Endothelial cell of umbilical vein (primary cell): ENCODE results near the gene TUBB4A. TPM values are rescaled to one million over a fixed set of nuclear protein-coding genes. Genes with fewer than 3 reads are reported as not detected.

Source experiments
- BruUV-seq: library from RNA; stranded (reverse); fragments of 400-500 nt; replicated peaks from 2 replicates; lab custom pipeline; 2021; lab: Mats Ljungman, UMichigan
- CTCF ChIA-PET: fragments of 300-600, 350-600 bp; sonication (Branson Sonifier 250); formaldehyde crosslinking; loops from one replicate; lab custom pipeline; 2021; ENCODE audit warnings: antibody characterized with exemption, inconsistent platforms; lab: Charles Lee
- POLR2A ChIA-PET: fragments of 300-600, 350-600 bp; sonication (Branson Sonifier 250); formaldehyde crosslinking; loops from one replicate; lab custom pipeline; 2021; ENCODE audit warnings: antibody characterized with exemption, inconsistent platforms; lab: Charles Lee
- DNase-seq: peaks from one replicate; pipeline ENCODE4 v3.0.0-alpha.2; 2011; ENCODE audit warnings: low read depth, low spot score
- FAIRE-seq: peaks from 2 replicates; lab custom pipeline; 2011; peaks lifted over from hg19 to GRCh38; lab: Jason Lieb, UNC
- H2AFZ ChIP-seq: 2 replicates; pipeline ENCODE4 v1.6.0; 2012; ENCODE audit warnings: low read depth, low read length, control low read depth, inconsistent platforms
- H3K27ac ChIP-seq: 2 replicates; pipeline ENCODE4 v1.5.1; 2011; ENCODE audit warnings: low read depth, mild to moderate bottlenecking, control low read depth, low read length, moderate library complexity; ENCODE audit not compliant: insufficient read depth
- H3K27me3 ChIP-seq, 2 experiments: 2 replicates each; pipeline versions ENCODE4 v1.6.0 to v1.6.1; 2011; ENCODE audit warnings: low read length in 2 of 2, mixed read lengths in 1 of 2; ENCODE audit not compliant: control insufficient read depth in 2 of 2, insufficient read depth in 2 of 2
- H3K36me3 ChIP-seq, 2 experiments: 2 replicates in 1 of 2; 3 replicates in 1 of 2; pipeline ENCODE4 v1.5.1; 2011; ENCODE audit warnings: low read length in 2 of 2, mild to moderate bottlenecking in 1 of 2, moderate library complexity in 1 of 2; ENCODE audit not compliant: control insufficient read depth in 2 of 2, insufficient read depth in 2 of 2; ENCODE audit errors: extremely low read depth in 1 of 2
- H3K4me1 ChIP-seq: 3 replicates; pipeline ENCODE4 v1.5.1; 2011; ENCODE audit warnings: mild to moderate bottlenecking, low read length; ENCODE audit not compliant: control insufficient read depth, insufficient read depth; ENCODE audit errors: extremely low read depth
- H3K4me2 ChIP-seq: 2 replicates; pipeline ENCODE4 v1.6.1; 2011; ENCODE audit warnings: low read length, control low read depth, mixed read lengths; ENCODE audit not compliant: insufficient read depth
- H3K4me3 ChIP-seq, 3 experiments: fragments of 200-600 bp in 1 of 3; sonication (generic), shearing (Covaris generic) in 1 of 3; replicated peaks in 1 of 3; 2 replicates each; pipeline ENCODE4 v1.5.1; 2011 to 2016; ENCODE audit warnings: control low read depth in 3 of 3, low read length in 3 of 3, mild to moderate bottlenecking in 2 of 3, inconsistent platforms in 1 of 3, low read depth in 1 of 3, moderate library complexity in 1 of 3; ENCODE audit not compliant: insufficient read depth in 1 of 3
- H3K79me2 ChIP-seq: 2 replicates; pipeline ENCODE4 v1.6.0; 2012; ENCODE audit warnings: low read length, inconsistent platforms; ENCODE audit not compliant: control insufficient read depth, insufficient read depth
- H3K9ac ChIP-seq: replicated peaks from 2 replicates; pipeline ENCODE3; 2011; ENCODE audit warnings: low read length, control low read depth; ENCODE audit not compliant: insufficient read depth; ENCODE audit errors: extremely low read depth
- H3K9me1 ChIP-seq: replicated peaks from 3 replicates; pipeline ENCODE4 v1.6.0; 2011; ENCODE audit warnings: mild to moderate bottlenecking, low read length; ENCODE audit not compliant: control insufficient read depth, insufficient read depth; ENCODE audit errors: extremely low read depth
- H3K9me3 ChIP-seq: replicated peaks from 2 replicates; pipeline ENCODE4 v1.5.1; 2012; ENCODE audit warnings: low read length, inconsistent platforms; ENCODE audit not compliant: control insufficient read depth, insufficient read depth
- H4K20me1 ChIP-seq: replicated peaks from 2 replicates; pipeline ENCODE3; 2011; ENCODE audit warnings: mild to moderate bottlenecking, low read length; ENCODE audit not compliant: control insufficient read depth, insufficient read depth; ENCODE audit errors: extremely low read depth
- EZH2 ChIP-seq: IDR thresholded peaks from 2 replicates; pipeline ENCODE4 v1.6.1; 2012; ENCODE audit warnings: borderline replicate concordance, low read depth, mild to moderate bottlenecking, moderate library complexity, low read length, inconsistent platforms; ENCODE audit not compliant: severe bottlenecking
- GATA2 ChIP-seq: IDR thresholded peaks from 2 replicates; pipeline ENCODE4 v1.7.0; 2011; ENCODE audit warnings: low read depth, mild to moderate bottlenecking, moderate library complexity, mixed read lengths, low read length; ENCODE audit not compliant: insufficient read length, insufficient read depth
- JUN ChIP-seq: IDR thresholded peaks from 2 replicates; pipeline ENCODE4 v1.6.1; 2011; ENCODE audit warnings: borderline replicate concordance, low read depth; ENCODE audit not compliant: insufficient read length, insufficient read depth
- MYC ChIP-seq: IDR thresholded peaks from one replicate; pipeline ENCODE4 v1.6.1; 2011; ENCODE audit warnings: mild to moderate bottlenecking, low read depth, low read length
- POLR2AphosphoS5 ChIP-seq: IDR thresholded peaks from 2 replicates; pipeline ENCODE4 v1.6.1; 2012; ENCODE audit warnings: low read depth, mild to moderate bottlenecking, control low read depth, low read length, moderate library complexity; ENCODE audit not compliant: insufficient read depth
- dilution Hi-C: fragments of 300-500 bp; cut with MboI; formaldehyde crosslinking; loops from one replicate; pipeline ENCODE4 v1.15.0; 2019; ENCODE audit warnings: low sequenced_read_pairs; ENCODE audit not compliant: extremely low pct_ligation_motif_present
- intact Hi-C: fragments of 100-400 bp; cut with micrococcal nuclease; formaldehyde crosslinking; loops from one replicate; pipeline ENCODE4 v1.10.0; 2022
- polyA plus RNA-seq, 4 experiments: library from polyadenylated mRNA; depleted of rRNA in 3 of 4; stranded (reverse) in 3 of 4; unstranded in 1 of 4; fragments of >200 nt; gene quantifications; 2 replicates each; pipeline versions ENCODE4 v1.2.1 to v1.2.3, GENCODE V29; 2011 to 2012; ENCODE audit warnings: missing spikeins in 1 of 4
- total RNA-seq: library from RNA; stranded (reverse); gene quantifications from 2 replicates; pipeline ENCODE4 v1.2.3, GENCODE V29; 2021
- TF ChIP-seq, protein P1 (sequence below), 2 donors: IDR thresholded peaks; 1 replicate in 1 of 2; 2 replicates in 1 of 2; pipeline ENCODE4 v1.5.1; 2011; ENCODE audit warnings: low read length in 2 of 2, mild to moderate bottlenecking in 2 of 2, moderate library complexity in 2 of 2, control low read depth in 1 of 2, inconsistent platforms in 1 of 2, low read depth in 1 of 2; ENCODE audit not compliant: insufficient read depth in 1 of 2; ENCODE audit errors: extremely low read depth in 1 of 2

The TUBB4A gene
- total and polyA plus RNA-seq, 2 donors (not counting 3 experiments of a cell fraction or from before 2014, with no cell fraction given) = not detected

DNA sequence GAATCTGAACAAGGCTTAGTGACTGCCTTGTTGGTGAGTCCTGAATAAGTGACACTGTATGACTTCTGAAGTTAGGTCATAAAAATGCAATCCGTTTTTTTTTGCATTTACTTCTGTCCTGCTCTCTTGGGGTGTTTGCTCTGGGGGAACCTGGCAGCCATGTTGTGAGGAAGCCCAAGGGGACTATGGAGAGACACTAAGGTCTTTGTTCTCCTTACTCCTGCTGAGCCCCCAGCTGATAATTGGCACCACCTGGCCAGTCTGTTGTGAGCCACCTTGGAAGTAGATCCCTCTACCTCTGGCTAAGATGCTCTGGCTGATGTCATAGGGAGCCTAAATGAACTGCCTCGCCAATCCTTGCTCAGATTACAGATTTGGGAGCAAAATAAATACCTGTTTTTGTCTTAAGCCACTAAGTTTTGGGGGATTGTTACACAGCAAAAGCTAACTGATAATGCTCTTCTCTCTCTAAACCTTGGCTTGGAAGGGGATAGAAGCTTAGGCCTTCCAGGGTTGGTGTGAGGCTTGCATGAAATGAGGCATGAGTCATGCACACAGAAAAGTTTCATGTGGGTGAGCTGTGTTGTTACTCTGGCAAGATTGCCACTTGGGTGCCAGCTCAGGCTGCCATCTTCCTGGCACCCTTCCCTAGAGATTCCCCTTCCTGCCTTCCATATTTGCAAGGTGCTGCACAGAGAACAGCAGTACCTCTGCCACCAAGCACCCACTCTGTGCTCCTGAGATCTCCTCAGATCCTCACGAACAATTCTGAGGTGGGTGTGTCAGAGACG, 10.1 kb downstream of the TUBB4A start:
- FAIRE-seq = no peak
- intact Hi-C loops (no loop called here), dilution Hi-C loops (no loop called here)
- Histone ChIP-seq H4K20me1 (no peaks in the 10 kb centered on the region), H3K27ac (no peak overlapping the region), H3K36me3 (no peaks in the 10 kb centered on the region), H3K27me3 (no peaks in the 10 kb centered on the region), H3K4me1 (no peaks in the 10 kb centered on the region), H3K9ac (no peak overlapping the region), H3K9me1 (no peaks in the 10 kb centered on the region), H3K4me3 (no peak overlapping the region), H3K9me3 (no peaks in the 10 kb centered on the region), H3K79me2 (no peaks in the 10 kb centered on the region), H2AFZ (no peak overlapping the region), H3K4me2 (no peak overlapping the region)
- TF ChIP-seq MYC (no peak), POLR2AphosphoS5 (no peak), GATA2 (no peak)
- ChIA-PET POLR2A (interaction anchor here (0.5 kb wide), 1 partner anchor 92 kb away, joined by 3 read pairs; no protein-coding TSS in a partner anchor), CTCF (no interaction called here)
- no peak for DNase-seq
- no TSS peak for BruUV-seq

DNA sequence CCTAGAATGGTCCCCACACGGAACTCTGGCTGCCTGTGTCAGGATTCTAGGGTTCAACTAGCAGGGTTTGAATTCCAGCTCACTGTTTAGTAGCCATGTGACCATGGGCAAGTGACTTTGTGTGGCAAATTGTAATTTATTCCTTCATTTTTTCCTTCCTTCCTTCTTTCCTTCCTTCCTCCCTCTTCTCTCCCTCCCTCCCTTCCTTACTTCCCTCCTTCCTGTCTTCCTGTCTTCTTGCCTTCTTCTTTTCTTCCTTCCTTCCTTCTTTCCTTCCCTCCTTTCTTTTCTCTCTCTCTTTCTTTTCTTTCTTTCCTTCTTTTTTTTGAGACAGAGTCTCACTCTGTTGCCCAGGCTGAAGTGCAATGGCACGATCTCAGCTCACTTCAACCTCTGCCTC, 12.0 kb downstream of the TUBB4A start:
- Histone ChIP-seq H3K9me1 (no peaks in the 10 kb centered on the region), H3K36me3 (no peaks in the 10 kb centered on the region), H2AFZ (no peak overlapping the region), H4K20me1 (no peaks in the 10 kb centered on the region), H3K9me3 (no peaks in the 10 kb centered on the region), H3K27ac (no peak overlapping the region), H3K4me1 (no peaks in the 10 kb centered on the region), H3K4me2 (no peak overlapping the region), H3K27me3 (no peaks in the 10 kb centered on the region), H3K4me3 (no peak overlapping the region), H3K79me2 (no peaks in the 10 kb centered on the region), H3K9ac (no peak overlapping the region)
- no peak for DNase-seq
- no peak for FAIRE-seq
- dilution Hi-C loops (no loop called here), intact Hi-C loops (no loop called here)
- no TSS peak for BruUV-seq
- CTCF ChIA-PET = interaction anchor here (1.0 to 1.5 kb wide), 3 partner anchors 8 to 50 kb away, joined by 3 read pairs; partner anchors contain the start of gene DENND1C
- TF ChIP-seq, protein P1, sequence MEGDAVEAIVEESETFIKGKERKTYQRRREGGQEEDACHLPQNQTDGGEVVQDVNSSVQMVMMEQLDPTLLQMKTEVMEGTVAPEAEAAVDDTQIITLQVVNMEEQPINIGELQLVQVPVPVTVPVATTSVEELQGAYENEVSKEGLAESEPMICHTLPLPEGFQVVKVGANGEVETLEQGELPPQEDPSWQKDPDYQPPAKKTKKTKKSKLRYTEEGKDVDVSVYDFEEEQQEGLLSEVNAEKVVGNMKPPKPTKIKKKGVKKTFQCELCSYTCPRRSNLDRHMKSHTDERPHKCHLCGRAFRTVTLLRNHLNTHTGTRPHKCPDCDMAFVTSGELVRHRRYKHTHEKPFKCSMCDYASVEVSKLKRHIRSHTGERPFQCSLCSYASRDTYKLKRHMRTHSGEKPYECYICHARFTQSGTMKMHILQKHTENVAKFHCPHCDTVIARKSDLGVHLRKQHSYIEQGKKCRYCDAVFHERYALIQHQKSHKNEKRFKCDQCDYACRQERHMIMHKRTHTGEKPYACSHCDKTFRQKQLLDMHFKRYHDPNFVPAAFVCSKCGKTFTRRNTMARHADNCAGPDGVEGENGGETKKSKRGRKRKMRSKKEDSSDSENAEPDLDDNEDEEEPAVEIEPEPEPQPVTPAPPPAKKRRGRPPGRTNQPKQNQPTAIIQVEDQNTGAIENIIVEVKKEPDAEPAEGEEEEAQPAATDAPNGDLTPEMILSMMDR (IDR thresholded peaks at IDR 0.05; ENCODE audit: extremely low read depth in 1 of 2, insufficient read depth in 1 of 2, low read depth in 1 of 2, low read length in 2 of 2) = no peak
- TF ChIP-seq JUN (no peak), EZH2 (no peak)
- POLR2A ChIA-PET = no interaction called here
